PFSK-1 (cell line): ENCODE results near the gene IL20RB.

Experiments
- POLR2AphosphoS5 ChIP-seq: IDR thresholded peaks from 2 replicates; pipeline ENCODE4 v1.6.1; 2012; ENCODE audit warnings: low read depth, mild to moderate bottlenecking, control low read depth, low read length, moderate library complexity
- SIN3A ChIP-seq: IDR thresholded peaks from 2 replicates; pipeline ENCODE4 v1.6.1; 2012; ENCODE audit warnings: mild to moderate bottlenecking, low read length, moderate library complexity, borderline replicate concordance; ENCODE audit not compliant: insufficient read depth
- TAF1 ChIP-seq: IDR thresholded peaks from 2 replicates; pipeline ENCODE4 v1.6.1; 2012; ENCODE audit warnings: low read length, control low read depth, borderline replicate concordance; ENCODE audit not compliant: insufficient read depth
- TF ChIP-seq, protein P1 (sequence below), 2 experiments: IDR thresholded peaks; 2 replicates each; pipeline versions ENCODE4 v1.6.1 to v1.8.0; 2011 to 2012; ENCODE audit warnings: low read depth in 2 of 2, low read length in 2 of 2, control low read depth in 1 of 2, inconsistent platforms in 1 of 2, mild to moderate bottlenecking in 1 of 2, moderate library complexity in 1 of 2; ENCODE audit not compliant: insufficient read depth in 1 of 2

DNA sequence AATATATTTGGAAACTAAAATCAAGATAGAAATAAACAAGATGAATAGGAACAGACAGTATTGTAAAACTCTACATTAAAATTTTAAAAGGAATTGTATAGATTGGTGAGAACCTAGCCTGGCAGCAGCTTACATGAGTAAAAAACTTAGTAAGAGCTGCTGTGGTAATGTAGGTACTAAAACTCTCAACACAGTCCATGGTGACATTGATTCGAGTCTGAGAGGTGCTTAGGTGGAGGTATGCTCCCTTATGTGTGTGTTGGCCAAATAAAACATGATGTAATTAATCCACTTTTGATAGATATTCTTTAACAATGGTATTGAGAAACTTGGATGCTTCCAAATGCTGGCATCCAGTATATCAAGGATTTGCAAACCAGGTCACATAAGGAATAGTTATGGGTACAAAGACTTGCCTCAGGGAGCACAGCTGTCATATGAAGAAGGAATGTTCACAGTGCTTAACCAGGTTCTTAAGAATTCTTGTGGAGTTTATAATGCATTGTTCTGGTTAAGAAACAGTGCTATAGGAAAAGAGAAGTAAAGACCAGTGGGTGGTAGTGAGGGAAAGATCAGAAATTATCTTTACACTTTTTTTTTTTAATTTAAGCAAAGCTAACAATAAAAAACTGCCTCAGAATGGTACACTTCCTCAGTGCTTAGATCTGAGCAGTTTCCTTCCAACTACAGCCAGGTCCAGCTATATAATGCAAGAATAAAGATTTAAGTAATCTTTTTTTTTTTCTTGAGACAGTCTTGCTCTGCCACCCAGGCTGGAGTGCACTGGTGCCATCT is 24.6 kb upstream of the IL20RB start:
- TF ChIP-seq, protein P1, sequence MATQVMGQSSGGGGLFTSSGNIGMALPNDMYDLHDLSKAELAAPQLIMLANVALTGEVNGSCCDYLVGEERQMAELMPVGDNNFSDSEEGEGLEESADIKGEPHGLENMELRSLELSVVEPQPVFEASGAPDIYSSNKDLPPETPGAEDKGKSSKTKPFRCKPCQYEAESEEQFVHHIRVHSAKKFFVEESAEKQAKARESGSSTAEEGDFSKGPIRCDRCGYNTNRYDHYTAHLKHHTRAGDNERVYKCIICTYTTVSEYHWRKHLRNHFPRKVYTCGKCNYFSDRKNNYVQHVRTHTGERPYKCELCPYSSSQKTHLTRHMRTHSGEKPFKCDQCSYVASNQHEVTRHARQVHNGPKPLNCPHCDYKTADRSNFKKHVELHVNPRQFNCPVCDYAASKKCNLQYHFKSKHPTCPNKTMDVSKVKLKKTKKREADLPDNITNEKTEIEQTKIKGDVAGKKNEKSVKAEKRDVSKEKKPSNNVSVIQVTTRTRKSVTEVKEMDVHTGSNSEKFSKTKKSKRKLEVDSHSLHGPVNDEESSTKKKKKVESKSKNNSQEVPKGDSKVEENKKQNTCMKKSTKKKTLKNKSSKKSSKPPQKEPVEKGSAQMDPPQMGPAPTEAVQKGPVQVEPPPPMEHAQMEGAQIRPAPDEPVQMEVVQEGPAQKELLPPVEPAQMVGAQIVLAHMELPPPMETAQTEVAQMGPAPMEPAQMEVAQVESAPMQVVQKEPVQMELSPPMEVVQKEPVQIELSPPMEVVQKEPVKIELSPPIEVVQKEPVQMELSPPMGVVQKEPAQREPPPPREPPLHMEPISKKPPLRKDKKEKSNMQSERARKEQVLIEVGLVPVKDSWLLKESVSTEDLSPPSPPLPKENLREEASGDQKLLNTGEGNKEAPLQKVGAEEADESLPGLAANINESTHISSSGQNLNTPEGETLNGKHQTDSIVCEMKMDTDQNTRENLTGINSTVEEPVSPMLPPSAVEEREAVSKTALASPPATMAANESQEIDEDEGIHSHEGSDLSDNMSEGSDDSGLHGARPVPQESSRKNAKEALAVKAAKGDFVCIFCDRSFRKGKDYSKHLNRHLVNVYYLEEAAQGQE (IDR thresholded peaks at IDR 0.05; ENCODE audit: insufficient read depth in 1 of 2, low read depth in 2 of 2, low read length in 2 of 2): no peak
- no peak for TF ChIP-seq POLR2AphosphoS5
- no peak for TF ChIP-seq TAF1
- no peak for TF ChIP-seq SIN3A
